Dermis microvascular lymphatic vessel endothelial cell (primary cell): ENCODE measurements around the gene CDH7. TPM values are rescaled to one million over a fixed set of nuclear protein-coding genes. Genes with fewer than 3 reads are reported as not detected.

Experiments
- DNase-seq, 2 donors: peaks; one replicate each; pipeline versions ENCODE4 v3.0.0 to v3.0.0-alpha.2; 2010; ENCODE audit warnings: low read depth in 2 of 2
- total RNA-seq: library from RNA; depleted of rRNA; stranded (reverse); fragments of >200 nt; gene quantifications from 2 replicates; pipeline ENCODE4 v1.2.1, GENCODE V29; 2014

Gene CDH7
- total RNA-seq, 1 donor from 2014 or later = not detected

GRCh38 chr18:65768120-65768778 is 17.4 kb downstream of the CDH7 start:
- no peak for DNase-seq

GRCh38 chr18:65769652-65770051 is 18.8 kb downstream of the CDH7 start:
- DNase-seq = no peak

- no peak for DNase-seq
These were observed 35.7 kb downstream of the CDH7 start for GRCh38 chr18:65786474-65786873.

- no peak for DNase-seq
These were observed 37.6 kb downstream of the CDH7 start for GRCh38 chr18:65788373-65788772.

GRCh38 chr18:65790604-65791003 is 39.8 kb downstream of the CDH7 start:
- no peak for DNase-seq

- DNase-seq = no peak
These were observed 40.9 kb downstream of the CDH7 start for GRCh38 chr18:65791719-65792118.

GRCh38 chr18:65792456-65793074 is 41.8 kb downstream of the CDH7 start:
- DNase-seq = no peak

GRCh38 chr18:65808759-65809158 is 57.9 kb downstream of the CDH7 start:
- no peak for DNase-seq

- DNase-seq = no peak
These were observed 60.5 kb downstream of the CDH7 start for GRCh38 chr18:65811307-65811706.

- no peak for DNase-seq
These were observed 64.7 kb downstream of the CDH7 start for GRCh38 chr18:65815506-65815905.

GRCh38 chr18:65817178-65817577 is 66.4 kb downstream of the CDH7 start:
- DNase-seq = no peak

- no peak for DNase-seq
These were observed 71.1 kb downstream of the CDH7 start for GRCh38 chr18:65821911-65822310.

- DNase-seq = no peak
These were observed 72.0 kb downstream of the CDH7 start for GRCh38 chr18:65822826-65823225.

GRCh38 chr18:65827444-65827843 is 76.6 kb downstream of the CDH7 start:
- no peak for DNase-seq

GRCh38 chr18:65835881-65836280 is 85.1 kb downstream of the CDH7 start:
- DNase-seq = no peak

- DNase-seq = no peak
These were observed 95.3 kb downstream of the CDH7 start for GRCh38 chr18:65846107-65846506.

- DNase-seq = no peak
These were observed 101.5 kb downstream of the CDH7 start for GRCh38 chr18:65852273-65852672.

- DNase-seq = no peak
These were observed 108.3 kb downstream of the CDH7 start for GRCh38 chr18:65859075-65859474.

GRCh38 chr18:65869527-65869926 is 118.7 kb downstream of the CDH7 start:
- no peak for DNase-seq

GRCh38 chr18:65876310-65876709 is 125.5 kb downstream of the CDH7 start:
- no peak for DNase-seq

- no peak for DNase-seq
These were observed 146.5 kb downstream of the CDH7 start for GRCh38 chr18:65897292-65897691.

GRCh38 chr18:65901522-65901921 is 150.7 kb downstream of the CDH7 start:
- DNase-seq = no peak

GRCh38 chr18:65906621-65907034 is 155.8 kb downstream of the CDH7 start:
- DNase-seq = no peak

GRCh38 chr18:65907281-65907680 is 156.5 kb downstream of the CDH7 start:
- DNase-seq = no peak
